ENCODE measurements around the gene LIM2. TPM values are rescaled to one million over a fixed set of nuclear protein-coding genes. Genes with fewer than 3 reads are reported as not detected.

LIM2 gene
- total and polyA plus RNA-seq, 2 of the 8 experiments (the other 6 are each of a cell fraction or from before 2014, with no cell fraction given), result not detected

DNA sequence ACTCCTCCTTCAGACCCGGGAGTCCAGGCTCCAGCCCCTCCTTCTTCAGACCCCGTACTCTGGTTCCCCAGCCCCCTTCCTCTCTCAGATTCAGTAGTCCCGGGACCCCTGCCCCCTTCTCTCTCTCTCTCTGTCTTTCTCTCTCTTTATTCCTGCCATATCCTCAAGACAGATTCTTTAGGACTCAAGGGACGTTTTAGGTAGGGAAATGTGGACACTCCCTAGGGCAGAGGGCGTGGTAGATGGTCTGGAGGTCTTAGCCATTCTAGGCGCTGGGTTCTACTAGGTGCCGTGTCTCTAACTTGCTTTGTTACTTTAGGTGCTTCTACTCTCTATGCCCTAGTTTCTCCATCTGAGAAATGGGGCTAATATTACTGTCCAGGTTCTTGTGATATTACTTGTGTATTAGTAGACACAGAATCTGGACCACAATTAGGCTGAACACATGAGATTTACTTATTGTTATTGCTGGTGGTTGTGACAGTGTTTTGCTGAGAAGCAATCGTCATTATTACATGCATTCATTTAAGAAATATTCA lies 3.4 kb upstream of the LIM2 start (continued):
- TF ChIP-seq GTF2F1 (IDR thresholded peaks at IDR 0.05; ENCODE audit: borderline replicate concordance, low read depth, low read length) (no peak), CBX8 (IDR thresholded peaks at IDR 0.05; ENCODE audit: borderline replicate concordance, low read depth, low read length) (no peak), NANOG (IDR thresholded peaks at IDR 0.05; ENCODE audit: insufficient read depth, low read depth, low read length, poor library complexity, severe bottlenecking) (no peak)

Measured in H1 (cell line).